HG03342 (cell line): ENCODE data around the gene GMDS.

Experiments used
- ATAC-seq: cut with Tn5 transposase; IDR thresholded peaks from one replicate; pipeline ENCODE4 v1.9.1; 2021; ENCODE audit warnings: mild to moderate bottlenecking, moderate library complexity; ENCODE audit not compliant: unreplicated experiment

The GMDS gene

GRCh38 chr6:1639430-1639829 is 606.0 kb downstream of the GMDS start:
- no peak for ATAC-seq

- ATAC-seq: no peak
Measured at GRCh38 chr6:1636971-1637871, 608.2 kb downstream of the GMDS start.

GRCh38 chr6:1636272-1636825 is 609.1 kb downstream of the GMDS start:
- ATAC-seq: no peak

DNA sequence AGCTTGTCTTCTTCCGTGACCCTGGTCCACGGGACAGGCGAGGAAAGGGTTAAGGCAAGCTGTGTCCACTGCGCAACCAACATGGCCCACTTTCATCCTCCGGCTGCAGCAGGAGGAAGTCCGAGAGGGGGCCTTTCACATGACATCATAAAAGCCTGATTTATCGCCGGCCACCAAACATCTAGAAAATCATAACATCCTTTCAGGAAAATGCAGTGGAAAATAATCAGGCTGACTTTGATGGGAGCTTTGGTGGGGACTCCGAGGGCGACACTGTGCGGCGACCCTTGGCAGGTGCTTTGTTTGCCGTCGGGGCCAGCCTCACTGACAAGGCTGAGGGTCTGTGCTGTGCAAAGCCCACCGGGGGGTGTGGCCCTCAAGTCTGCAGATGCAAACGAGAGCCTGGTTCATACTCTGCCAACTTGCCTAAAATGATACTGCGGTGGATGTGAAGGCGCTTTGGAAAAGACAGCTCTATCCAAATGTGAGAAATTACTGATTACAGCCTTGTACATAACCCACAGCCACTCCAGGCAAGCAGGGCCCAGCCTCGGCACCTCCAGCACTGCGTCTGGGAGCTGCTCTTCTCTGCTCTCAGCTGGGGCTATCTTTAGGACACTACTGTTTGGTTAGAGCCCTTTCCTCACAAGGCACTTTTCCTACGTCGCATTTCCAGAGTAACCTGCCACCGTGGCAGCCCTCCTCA is 609.9 kb downstream of the GMDS start:
- no peak for ATAC-seq

- no peak for ATAC-seq
Measured at GRCh38 chr6:1634081-1634480, 611.3 kb downstream of the GMDS start.

GRCh38 chr6:1633366-1634021 is 611.9 kb downstream of the GMDS start:
- ATAC-seq: no peak

DNA sequence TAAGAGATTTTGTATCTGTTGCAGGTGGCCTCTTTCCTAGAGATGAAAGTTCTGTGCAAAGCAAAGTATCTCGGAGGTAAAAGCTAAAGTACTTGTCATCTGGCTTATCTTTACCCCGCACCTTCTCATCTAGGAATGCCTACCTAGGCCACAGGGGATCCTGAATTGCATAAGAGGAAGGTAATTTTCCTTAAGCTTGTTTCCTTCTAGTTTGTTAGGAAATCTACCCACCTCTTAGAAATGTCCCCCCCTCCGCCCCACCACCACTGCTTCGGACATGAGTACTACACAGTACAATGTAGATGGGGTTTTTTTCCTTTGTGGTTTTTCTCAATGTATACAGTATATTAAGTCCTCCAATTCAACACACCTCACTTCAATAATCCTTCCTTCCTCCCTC is 614.2 kb downstream of the GMDS start:
- no peak for ATAC-seq

GRCh38 chr6:1630771-1631217 is 614.6 kb downstream of the GMDS start:
- no peak for ATAC-seq

DNA sequence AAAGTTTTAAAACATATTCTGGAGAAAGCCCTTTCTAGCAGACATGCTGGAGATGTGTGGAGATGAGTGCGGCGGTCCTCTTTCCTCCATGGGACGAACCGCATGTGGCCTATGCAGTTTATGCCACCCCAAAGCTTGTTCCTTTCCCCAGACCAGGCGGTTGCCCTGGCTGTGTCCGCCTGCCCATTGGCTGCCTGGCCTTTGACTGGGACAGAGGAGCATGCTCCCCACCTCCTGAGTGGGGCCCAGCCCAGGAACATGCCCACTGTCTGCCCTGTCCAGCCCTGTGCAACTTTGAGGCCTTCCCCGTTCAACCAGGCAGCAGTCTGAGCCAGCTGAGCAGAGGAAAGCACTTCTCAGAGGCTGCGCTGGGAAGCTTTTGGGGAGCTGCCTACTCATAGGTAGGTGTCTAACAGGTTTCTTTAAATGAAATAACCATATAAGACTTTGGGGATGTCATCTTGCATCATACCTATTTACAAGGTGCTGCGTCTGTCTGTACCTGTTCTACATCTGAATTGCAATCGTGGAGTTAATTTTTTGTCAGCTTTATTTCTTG is 615.1 kb downstream of the GMDS start:
- no peak for ATAC-seq

DNA sequence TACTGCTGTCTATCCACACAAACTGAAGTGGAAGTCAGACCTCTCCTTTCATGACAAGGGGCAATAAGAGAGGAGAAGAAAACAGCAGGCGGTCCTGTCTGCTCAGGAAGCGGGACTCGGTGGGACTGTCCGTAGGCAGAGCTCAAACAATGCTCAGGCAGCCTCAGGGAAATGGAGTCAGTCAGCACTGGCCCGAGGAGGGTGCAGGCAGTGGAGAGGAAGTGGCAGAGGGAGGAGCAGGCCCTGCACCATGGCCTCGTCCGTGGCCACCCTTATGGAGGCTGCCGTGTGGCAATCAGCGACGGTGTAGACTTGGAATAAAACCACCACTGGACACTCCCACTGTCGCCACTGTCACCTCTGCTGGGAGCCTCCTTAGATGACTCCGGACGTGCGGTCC is 616.1 kb downstream of the GMDS start:
- no peak for ATAC-seq

DNA sequence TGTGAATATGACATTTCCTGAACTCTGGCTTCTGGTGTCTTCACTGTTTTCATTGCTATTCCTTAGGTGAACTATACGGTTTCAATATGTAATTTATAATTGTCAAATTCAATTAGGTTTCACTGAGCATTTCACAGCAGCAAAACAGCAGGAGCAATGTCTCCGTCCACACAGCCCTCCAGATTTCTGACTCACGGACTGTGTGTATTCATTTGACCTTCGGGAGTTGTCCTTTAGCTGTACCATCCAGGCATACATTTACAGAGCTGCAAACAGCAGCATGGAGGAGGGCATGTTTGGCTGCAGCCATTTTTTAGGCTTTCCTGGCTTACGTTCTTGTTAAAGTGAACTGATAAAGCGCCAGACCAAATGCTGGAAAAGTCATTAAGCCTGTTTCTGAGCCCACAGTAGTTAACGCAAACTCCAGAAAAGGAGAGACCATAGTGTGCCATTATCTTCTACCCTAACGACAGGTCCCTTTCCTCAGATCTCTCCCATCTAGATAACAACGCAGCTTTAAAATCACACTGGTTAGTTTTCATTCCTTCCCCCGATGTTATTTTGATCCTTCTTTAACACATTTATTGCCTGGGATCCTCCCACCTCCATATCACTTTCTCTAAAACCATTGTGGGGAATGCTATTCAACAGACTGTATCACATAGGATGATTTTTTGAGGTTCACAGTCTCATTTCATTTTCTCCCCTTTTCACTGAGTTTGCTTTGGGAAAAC is 617.4 kb downstream of the GMDS start:
- no peak for ATAC-seq

DNA sequence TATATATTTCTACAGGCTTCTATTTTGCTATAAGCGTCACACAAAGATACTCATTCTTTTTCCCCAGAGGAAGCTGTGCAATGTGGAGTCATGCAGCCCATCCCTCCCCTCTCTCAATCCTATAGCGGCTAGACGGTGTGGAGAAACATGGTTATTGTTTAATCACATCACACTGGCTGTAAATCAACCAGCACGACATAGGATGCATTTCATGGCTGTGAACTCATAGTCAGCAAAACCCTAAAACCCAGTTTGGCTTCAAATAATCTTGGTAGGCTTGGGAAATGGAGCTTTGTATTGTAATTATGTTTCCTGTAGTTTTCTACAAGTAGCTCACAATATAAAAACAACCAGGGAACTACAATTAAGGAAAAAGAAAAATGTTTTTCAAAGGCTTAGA is 618.9 kb downstream of the GMDS start:
- ATAC-seq: no peak

- ATAC-seq: no peak
Measured at GRCh38 chr6:1625794-1626435, 619.5 kb downstream of the GMDS start.

GRCh38 chr6:1624851-1625781 is 620.3 kb downstream of the GMDS start:
- no peak for ATAC-seq

DNA sequence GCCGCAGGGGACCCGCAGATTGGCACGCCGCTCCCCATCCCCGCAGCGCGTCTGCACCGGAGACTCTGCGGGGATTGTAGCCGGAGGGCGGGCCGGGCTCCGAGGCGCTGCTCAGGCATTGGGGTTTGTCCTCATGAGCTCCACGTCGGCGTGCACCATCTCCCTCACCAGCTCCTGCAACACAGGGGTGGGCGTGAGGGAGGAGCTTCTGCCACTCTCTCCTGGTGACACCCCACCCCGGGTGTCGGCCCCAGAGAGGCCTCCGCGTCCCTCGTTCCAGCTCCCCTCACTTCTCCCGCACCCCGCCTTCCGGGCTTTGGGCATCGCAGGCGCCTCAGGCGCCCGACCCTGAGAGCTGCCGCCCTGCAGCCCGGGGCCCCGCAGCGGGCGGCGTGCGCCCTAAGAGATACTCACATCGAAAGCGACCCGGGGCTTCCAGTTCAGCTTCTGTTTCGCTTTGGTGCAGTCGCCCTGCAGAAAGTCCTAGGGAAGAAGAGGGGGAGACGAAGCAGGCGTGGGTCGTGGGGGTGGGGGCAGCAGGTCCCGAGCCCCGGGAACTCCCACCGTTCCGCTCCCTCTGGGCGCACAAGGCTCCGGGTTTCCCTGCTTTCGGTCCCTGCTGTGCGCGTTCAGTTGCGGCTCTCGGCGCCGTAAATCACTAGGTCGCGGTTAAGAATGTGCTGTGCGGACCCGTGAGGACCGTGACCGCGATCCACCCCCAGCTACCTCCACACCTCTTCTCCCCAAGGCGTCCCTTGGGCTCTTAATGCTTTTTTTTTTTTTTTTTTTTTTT is 621.2 kb downstream of the GMDS start:
- no peak for ATAC-seq

- ATAC-seq: no peak
Measured at GRCh38 chr6:1623769-1624057, 621.7 kb downstream of the GMDS start.

DNA sequence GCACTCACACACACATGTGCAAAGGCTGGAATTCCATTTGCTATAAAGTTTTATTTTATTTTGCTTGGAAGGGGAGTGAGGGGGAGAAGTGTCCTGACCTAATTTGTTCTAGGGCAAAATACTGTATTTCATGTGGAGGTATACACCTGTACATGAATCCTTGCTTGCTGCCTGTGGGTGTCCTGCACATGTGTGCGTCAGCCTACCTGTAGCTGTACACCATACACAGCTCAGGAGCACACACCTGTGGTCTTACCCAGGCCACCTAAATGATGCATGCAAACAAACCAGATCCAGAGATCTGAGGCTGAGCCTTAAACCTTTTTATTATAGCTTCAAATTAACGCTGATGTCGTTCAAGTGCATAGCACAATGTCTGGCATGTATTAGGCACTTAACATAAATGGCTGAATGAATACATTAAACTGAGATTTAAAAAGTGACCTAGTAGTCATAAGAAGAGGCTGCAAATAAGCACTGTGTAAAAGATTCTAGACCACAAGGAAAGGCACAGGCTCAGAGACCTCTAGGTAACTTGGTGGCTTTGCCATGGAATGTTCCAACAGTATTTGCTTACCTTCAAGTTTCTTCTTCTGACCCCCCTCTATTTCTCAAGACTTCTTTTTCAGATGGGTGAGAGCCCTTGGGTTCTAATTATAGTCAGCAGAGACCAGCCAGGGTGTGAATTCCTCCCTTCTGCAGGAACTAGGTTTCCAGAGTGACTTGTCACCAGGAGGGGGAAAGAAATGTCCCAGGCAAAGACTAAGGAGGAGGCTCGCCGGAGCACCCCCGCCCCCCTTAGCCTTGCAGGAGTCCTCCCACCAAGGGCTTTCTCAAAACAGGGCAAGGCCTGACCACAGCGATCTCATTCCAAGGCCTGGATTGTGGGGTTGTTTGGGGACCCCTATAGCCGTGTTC is 622.3 kb downstream of the GMDS start:
- no peak for ATAC-seq
